ENCODE measurements around the gene EDN2. TPM values are rescaled to one million over a fixed set of nuclear protein-coding genes. Genes with fewer than 3 reads are reported as not detected.

The EDN2 gene
- total RNA-seq, 5 donors from 2014 or later (not counting 1 experiment from before 2014, with no cell fraction given): not detected

DNA sequence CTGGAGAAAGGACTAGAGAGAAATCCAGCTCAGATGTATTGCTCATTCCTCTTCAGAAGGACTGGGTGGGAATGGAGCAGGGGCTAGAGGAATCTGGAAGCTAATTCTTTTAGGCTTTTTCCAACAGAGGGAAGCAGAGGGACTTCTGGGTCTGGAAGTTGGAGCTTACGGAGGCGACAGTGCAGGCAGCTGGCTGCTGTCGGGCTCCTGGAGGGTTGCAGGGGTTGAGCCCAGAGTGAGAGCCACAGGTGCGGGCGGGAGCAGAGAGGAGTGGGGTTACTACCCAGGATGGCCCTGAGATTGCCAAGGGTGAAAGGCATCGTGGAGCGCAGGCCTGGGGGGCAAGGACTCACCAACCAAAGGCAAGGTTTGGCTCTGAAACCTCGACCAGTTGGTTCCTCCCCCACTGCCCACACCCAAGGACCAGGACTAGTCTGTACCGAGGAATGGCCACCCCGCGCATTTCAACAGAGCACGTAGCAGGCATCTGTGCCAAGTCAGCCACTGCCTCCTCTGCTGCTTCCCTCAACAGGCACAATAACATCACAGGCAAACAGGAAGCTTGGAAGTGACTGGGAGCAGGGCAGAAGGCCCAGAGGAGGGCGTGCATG, 22.7 kb upstream of the EDN2 start:
- Mint-ChIP-seq H3K4me3 (no peak overlapping the region), H3K9me3 (no peaks in the 10 kb centered on the region), H3K36me3 (peaks cover 11% of the 10 kb centered on the region), H3K27me3 (no peaks in the 10 kb centered on the region), H3K27ac (no peak overlapping the region), H3K4me1 (peaks cover 0 to 4% (median 0%) of the 10 kb centered on the region in 3 donors)
- Histone ChIP-seq H3K4me1 (ENCODE audit: control insufficient read depth in 1 of 2, extremely low read depth in 1 of 2, insufficient read depth in 2 of 2, low read length in 2 of 2) (no peaks in the 10 kb centered on the region), H3K27me3 (replicated peaks in 1 of 2; ENCODE audit: control insufficient read depth in 2 of 2, extremely low read depth in 1 of 2, insufficient read depth in 2 of 2, low read length in 1 of 2) (no peaks in the 10 kb centered on the region), H3K4me3 (ENCODE audit: control insufficient read depth in 1 of 2, extremely low read depth in 1 of 2, low read length in 1 of 2) (no peak overlapping the region), H3K9me3 (no peaks in the 10 kb centered on the region), H3K27ac (ENCODE audit: low read length) (no peak overlapping the region), H3K36me3 (ENCODE audit: control insufficient read depth in 2 of 2, extremely low read depth in 1 of 2, insufficient read depth in 1 of 2, low read length in 1 of 2) (peaks cover 0 to 4% of the 10 kb centered on the region in 2 donors)
- CTCF ChIA-PET: no interaction called here
- WGBS (ENCODE audit: insufficient coverage): 96% methylated on average over 10 of the region's 13 CpGs
- DNase-seq (no peak), ATAC-seq (replicated peaks in 1 of 4) (no peak)
- POLR2A ChIA-PET: no interaction called here

DNA sequence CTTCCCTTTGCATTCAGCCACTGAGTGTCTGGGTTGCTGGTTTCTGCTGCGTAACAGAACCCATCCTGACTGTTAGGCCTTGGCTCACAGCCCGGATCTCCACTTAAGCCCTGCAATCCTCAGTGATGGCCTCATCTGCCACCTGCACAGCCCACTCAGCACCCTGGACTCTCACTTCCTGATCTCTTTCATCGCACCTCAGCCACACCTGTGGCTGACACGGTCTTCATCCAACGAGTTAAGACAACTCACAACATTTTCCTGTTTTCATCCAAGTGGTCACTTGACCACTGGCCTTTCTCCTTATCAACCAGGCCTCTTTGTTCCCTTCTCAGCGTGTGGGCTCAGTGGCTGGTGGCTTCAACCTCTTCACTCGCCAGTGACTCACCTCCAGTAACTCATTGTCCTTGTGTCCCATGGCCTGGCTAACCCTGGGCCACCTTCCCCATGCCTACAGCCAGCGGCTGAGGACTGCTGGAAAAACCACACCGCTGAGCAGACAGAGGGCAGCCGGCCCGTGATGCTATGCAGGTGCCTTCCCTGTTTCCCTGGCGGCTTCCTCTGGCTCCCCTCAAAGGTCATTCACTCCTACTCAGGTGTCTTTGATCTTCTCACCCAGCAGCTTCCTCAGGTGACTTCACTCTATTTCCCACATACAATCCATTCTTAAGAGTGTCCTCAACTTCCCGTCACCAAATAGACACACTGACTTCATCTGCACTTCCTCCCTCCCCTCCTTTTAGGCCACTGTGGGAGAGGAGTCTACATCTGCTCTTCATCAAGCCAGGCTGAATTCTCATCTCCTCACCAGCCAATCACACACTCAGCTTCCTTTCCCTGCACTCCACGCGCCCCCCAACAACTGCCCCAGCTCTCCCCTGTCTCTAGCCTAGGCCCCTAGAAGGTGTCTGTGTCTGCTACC, 19.9 kb upstream of the EDN2 start:
- H3K27me3 Mint-ChIP-seq: no peaks in the 10 kb centered on the region

DNA sequence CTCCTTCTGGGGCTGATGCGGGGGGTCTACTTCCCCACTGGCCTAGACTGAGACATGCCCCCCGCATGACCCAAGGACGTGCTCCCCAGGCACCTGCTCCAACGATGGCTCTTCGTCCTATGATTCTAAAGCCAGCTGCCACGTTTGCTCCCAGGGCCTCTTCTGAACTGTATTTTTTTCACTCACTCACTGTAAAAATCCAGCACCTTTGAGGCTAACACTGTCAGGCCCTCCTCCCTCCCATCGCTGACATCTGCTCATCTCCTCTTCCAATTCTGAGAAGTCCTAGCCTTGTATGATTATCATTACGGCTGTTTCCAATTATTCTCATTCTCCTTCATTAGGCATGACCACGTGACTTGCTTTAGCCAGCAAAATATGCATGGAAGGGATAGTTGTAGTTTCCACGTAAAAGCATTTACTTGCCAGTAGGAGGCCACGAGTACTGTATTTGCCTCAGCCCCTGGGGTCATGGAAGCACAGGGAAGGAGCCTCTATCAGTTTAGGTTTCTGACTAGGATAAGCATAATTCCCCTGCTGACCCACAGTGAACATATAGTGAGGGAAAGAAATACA, 19.1 kb upstream of the EDN2 start:
- CTCF ChIA-PET: no interaction called here
- Histone ChIP-seq H3K36me3 (ENCODE audit: control insufficient read depth in 2 of 2, extremely low read depth in 1 of 2, insufficient read depth in 1 of 2, low read length in 1 of 2) (no peaks in the 10 kb centered on the region), H3K4me3 (ENCODE audit: control insufficient read depth in 1 of 2, extremely low read depth in 1 of 2, low read length in 1 of 2) (no peak overlapping the region), H3K4me1 (ENCODE audit: control insufficient read depth in 1 of 2, extremely low read depth in 1 of 2, insufficient read depth in 2 of 2, low read length in 2 of 2) (no peaks in the 10 kb centered on the region), H3K27ac (ENCODE audit: low read length) (no peak overlapping the region), H3K9me3 (no peaks in the 10 kb centered on the region), H3K27me3 (replicated peaks in 1 of 2; ENCODE audit: control insufficient read depth in 2 of 2, extremely low read depth in 1 of 2, insufficient read depth in 2 of 2, low read length in 1 of 2) (no peaks in the 10 kb centered on the region)
- Mint-ChIP-seq H3K9me3 (no peaks in the 10 kb centered on the region), H3K27me3 (no peaks in the 10 kb centered on the region), H3K27ac (no peak overlapping the region), H3K4me3 (no peak overlapping the region), H3K4me1 (peaks cover 0 to 4% (median 0%) of the 10 kb centered on the region in 3 donors), H3K36me3 (no peaks in the 10 kb centered on the region)
- ATAC-seq (replicated peaks in 1 of 4) (no peak), DNase-seq (no peak)
- POLR2A ChIA-PET: no interaction called here
- 96% methylated on average over 8 of the region's 11 CpGs for WGBS (ENCODE audit: insufficient coverage)

More for the DNA sequence above, 19.9 kb upstream of the EDN2 start:
- WGBS (ENCODE audit: insufficient coverage): 70% methylated on average over 10 of the region's 15 CpGs
- Histone ChIP-seq H3K4me3 (ENCODE audit: control insufficient read depth in 1 of 2, extremely low read depth in 1 of 2, low read length in 1 of 2) (no peak overlapping the region), H3K9me3 (no peaks in the 10 kb centered on the region), H3K27ac (ENCODE audit: low read length) (no peak overlapping the region), H3K4me1 (ENCODE audit: control insufficient read depth in 1 of 2, extremely low read depth in 1 of 2, insufficient read depth in 2 of 2, low read length in 2 of 2) (no peaks in the 10 kb centered on the region), H3K27me3 (replicated peaks in 1 of 2; ENCODE audit: control insufficient read depth in 2 of 2, extremely low read depth in 1 of 2, insufficient read depth in 2 of 2, low read length in 1 of 2) (no peaks in the 10 kb centered on the region), H3K36me3 (ENCODE audit: control insufficient read depth in 2 of 2, extremely low read depth in 1 of 2, insufficient read depth in 1 of 2, low read length in 1 of 2) (no peaks in the 10 kb centered on the region)
- no peaks in the 10 kb centered on the region for H3K36me3 Mint-ChIP-seq
- POLR2A ChIA-PET: no interaction called here
- no peak overlapping the region for H3K27ac Mint-ChIP-seq
- no peaks in the 10 kb centered on the region for H3K9me3 Mint-ChIP-seq
- CTCF ChIA-PET: no interaction called here
- peaks cover 0 to 4% (median 0%) of the 10 kb centered on the region in 3 donors for H3K4me1 Mint-ChIP-seq
- no peak overlapping the region for H3K4me3 Mint-ChIP-seq
- DNase-seq: no peak
- no peak for ATAC-seq (replicated peaks in 1 of 4)

DNA sequence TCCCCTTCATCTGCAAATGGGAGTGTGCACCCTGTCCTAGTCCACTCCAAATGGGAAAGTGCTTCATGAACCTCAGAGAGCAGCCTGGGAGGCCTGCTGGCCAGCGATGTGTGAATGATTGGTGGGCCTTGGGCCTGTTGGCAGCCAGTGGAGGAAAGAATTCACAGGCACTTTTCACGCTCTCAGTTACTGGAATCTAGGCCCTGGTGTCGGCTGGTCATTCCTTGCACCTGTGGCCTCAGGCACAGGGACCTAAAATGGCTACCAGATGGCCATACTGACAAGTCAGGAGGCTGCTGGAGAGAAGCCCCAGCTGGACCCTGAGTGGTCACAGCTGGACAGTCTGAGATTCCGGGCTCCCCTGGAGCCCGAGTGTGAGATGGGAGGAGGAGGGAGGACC, 18.4 kb upstream of the EDN2 start:
- ATAC-seq (replicated peaks in 1 of 4): no peak
- H3K36me3 Mint-ChIP-seq: no peaks in the 10 kb centered on the region
- no peak for DNase-seq
- Histone ChIP-seq H3K9me3 (no peaks in the 10 kb centered on the region), H3K27ac (ENCODE audit: low read length) (no peak overlapping the region), H3K27me3 (replicated peaks in 1 of 2; ENCODE audit: control insufficient read depth in 2 of 2, extremely low read depth in 1 of 2, insufficient read depth in 2 of 2, low read length in 1 of 2) (no peaks in the 10 kb centered on the region), H3K4me3 (ENCODE audit: control insufficient read depth in 1 of 2, extremely low read depth in 1 of 2, low read length in 1 of 2) (no peak overlapping the region), H3K4me1 (ENCODE audit: control insufficient read depth in 1 of 2, extremely low read depth in 1 of 2, insufficient read depth in 2 of 2, low read length in 2 of 2) (no peaks in the 10 kb centered on the region), H3K36me3 (ENCODE audit: control insufficient read depth in 2 of 2, extremely low read depth in 1 of 2, insufficient read depth in 1 of 2, low read length in 1 of 2) (no peaks in the 10 kb centered on the region)
- H3K4me1 Mint-ChIP-seq: peaks cover 0 to 4% (median 0%) of the 10 kb centered on the region in 3 donors
- CTCF ChIA-PET: no interaction called here
- no peaks in the 10 kb centered on the region for H3K27me3 Mint-ChIP-seq
- POLR2A ChIA-PET: no interaction called here
- WGBS (ENCODE audit: insufficient coverage): 89% methylated on average over 3 of the region's 5 CpGs
- H3K27ac Mint-ChIP-seq: no peak overlapping the region
- H3K4me3 Mint-ChIP-seq: no peak overlapping the region
- H3K9me3 Mint-ChIP-seq: no peaks in the 10 kb centered on the region

DNA sequence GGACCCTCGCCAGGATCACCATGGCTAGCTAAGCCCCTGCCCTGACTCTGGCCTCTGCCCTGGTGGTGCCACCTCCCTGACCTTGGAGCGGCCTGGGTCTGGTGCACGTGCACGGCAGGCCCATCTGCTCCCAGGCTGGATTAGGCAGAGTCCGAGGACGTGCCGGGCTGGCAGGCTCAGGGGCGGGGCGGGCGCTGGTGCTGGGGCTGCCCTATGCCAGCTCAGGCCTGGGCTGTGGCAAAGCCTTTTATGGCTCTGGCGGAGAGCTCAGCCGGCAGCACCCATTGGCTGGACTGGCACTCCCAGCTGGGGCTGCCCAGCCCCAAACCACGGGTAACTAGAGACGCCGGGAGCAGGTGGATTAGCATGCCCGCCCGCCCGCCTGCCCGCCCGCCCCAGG, 17.1 kb upstream of the EDN2 start:
- Histone ChIP-seq H3K9me3 (no peaks in the 10 kb centered on the region), H3K4me3 (ENCODE audit: control insufficient read depth in 1 of 2, extremely low read depth in 1 of 2, low read length in 1 of 2) (no peak overlapping the region), H3K4me1 (ENCODE audit: control insufficient read depth in 1 of 2, extremely low read depth in 1 of 2, insufficient read depth in 2 of 2, low read length in 2 of 2) (peaks cover 0 to under 1% of the 10 kb centered on the region in 2 experiments), H3K27me3 (replicated peaks in 1 of 2; ENCODE audit: control insufficient read depth in 2 of 2, extremely low read depth in 1 of 2, insufficient read depth in 2 of 2, low read length in 1 of 2) (peaks cover 0 to 7% of the 10 kb centered on the region in 2 experiments), H3K27ac (ENCODE audit: low read length) (no peak overlapping the region), H3K36me3 (ENCODE audit: control insufficient read depth in 2 of 2, extremely low read depth in 1 of 2, insufficient read depth in 1 of 2, low read length in 1 of 2) (no peaks in the 10 kb centered on the region)
- 91% methylated on average over 17 of the region's 20 CpGs for WGBS (ENCODE audit: insufficient coverage)
- Mint-ChIP-seq H3K4me1 (peaks cover 1 to 4% (median 2%) of the 10 kb centered on the region in 3 donors), H3K9me3 (no peaks in the 10 kb centered on the region), H3K36me3 (no peaks in the 10 kb centered on the region), H3K27ac (no peak overlapping the region), H3K4me3 (no peak overlapping the region), H3K27me3 (peaks cover 3% of the 10 kb centered on the region in 2 donors)
- CTCF ChIA-PET: no interaction called here
- ATAC-seq (replicated peaks in 1 of 4): no peak
- POLR2A ChIA-PET: no interaction called here
- DNase-seq: no peak

DNA sequence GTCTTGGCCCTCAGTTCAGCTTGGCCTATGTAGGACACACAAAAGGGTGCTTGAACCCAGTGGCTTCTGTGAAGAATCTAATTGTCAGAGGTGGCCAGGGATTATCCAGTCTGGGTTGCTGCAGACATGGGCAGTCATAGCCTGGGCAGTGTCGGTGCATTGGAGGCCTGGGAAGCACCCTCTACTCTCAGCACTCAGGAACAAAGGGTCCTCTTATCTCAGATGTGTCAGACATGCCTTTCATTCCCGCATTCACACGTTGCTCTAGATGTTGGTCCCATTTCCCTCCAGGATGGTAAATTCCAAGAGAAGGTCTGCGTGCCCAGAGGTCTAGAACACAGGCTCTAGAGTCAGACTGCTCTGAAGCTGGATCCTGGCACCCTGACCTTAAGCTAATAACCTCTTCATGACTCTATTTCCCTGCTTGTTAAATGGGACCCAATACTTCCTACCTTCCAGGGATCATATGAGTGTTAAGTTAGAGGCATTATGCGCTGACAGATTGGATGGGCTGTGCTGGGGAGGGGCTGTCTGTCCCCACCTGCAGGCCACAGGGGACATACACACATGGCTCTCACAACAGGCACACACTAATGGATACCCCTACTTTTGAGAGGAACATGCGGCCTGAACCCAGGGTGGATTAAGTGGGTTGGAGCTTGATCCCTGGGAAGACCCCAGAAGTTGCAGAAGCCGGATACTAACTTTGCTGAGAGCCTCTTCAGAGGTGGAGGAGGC, 16.5 kb upstream of the EDN2 start:
- Histone ChIP-seq H3K4me3 (ENCODE audit: control insufficient read depth in 1 of 2, extremely low read depth in 1 of 2, low read length in 1 of 2) (no peak overlapping the region), H3K36me3 (ENCODE audit: control insufficient read depth in 2 of 2, extremely low read depth in 1 of 2, insufficient read depth in 1 of 2, low read length in 1 of 2) (no peaks in the 10 kb centered on the region), H3K9me3 (no peaks in the 10 kb centered on the region), H3K27me3 (replicated peaks in 1 of 2; ENCODE audit: control insufficient read depth in 2 of 2, extremely low read depth in 1 of 2, insufficient read depth in 2 of 2, low read length in 1 of 2) (peaks cover 0 to 11% of the 10 kb centered on the region in 2 experiments), H3K4me1 (ENCODE audit: control insufficient read depth in 1 of 2, extremely low read depth in 1 of 2, insufficient read depth in 2 of 2, low read length in 2 of 2) (peaks cover 0 to 5% of the 10 kb centered on the region in 2 experiments), H3K27ac (ENCODE audit: low read length) (no peak overlapping the region)
- no peak for ATAC-seq (replicated peaks in 1 of 4)
- no peak for DNase-seq
- H3K9me3 Mint-ChIP-seq: no peaks in the 10 kb centered on the region
- WGBS (ENCODE audit: insufficient coverage): 86% methylated on average over 5 of the region's 7 CpGs
- ChIA-PET POLR2A (no interaction called here), CTCF (interaction anchor here (0.5 to 0.6 kb wide), 2 partner anchors 13 to 208 kb away, joined by 3 read pairs; no protein-coding TSS in a partner anchor)
- H3K4me1 Mint-ChIP-seq: peaks cover 1 to 4% (median 2%) of the 10 kb centered on the region in 3 donors
- H3K27me3 Mint-ChIP-seq: peaks cover 3% of the 10 kb centered on the region in 2 donors
- H3K27ac Mint-ChIP-seq: no peak overlapping the region
- H3K36me3 Mint-ChIP-seq: no peaks in the 10 kb centered on the region
- no peak overlapping the region for H3K4me3 Mint-ChIP-seq
